HepG2 (cell line): ENCODE measurements around the gene SETD1A. TPM values are rescaled to one million over a fixed set of nuclear protein-coding genes. Genes with fewer than 3 reads are reported as not detected.
A peak's percentile ranks its signal among the peaks of the same experiment; 100 is the strongest.

Experiments
- BRD4 ChIP-seq: sonication (generic); formaldehyde crosslinking; IDR thresholded peaks from 2 replicates; pipeline ENCODE4 v1.4.0; 2020; ENCODE audit warnings: missing genetic modification reagents
- DNMT1 ChIP-seq: sonication (generic); formaldehyde crosslinking; IDR thresholded peaks from 2 replicates; pipeline ENCODE4 v1.5.1; 2020; ENCODE audit warnings: mild to moderate bottlenecking, missing genetic modification reagents
- FOXP4 ChIP-seq: sonication (generic); formaldehyde crosslinking; IDR thresholded peaks from 2 replicates; pipeline ENCODE4 v1.4.0; 2020; ENCODE audit warnings: missing genetic modification reagents
- HMG20A ChIP-seq: IDR thresholded peaks from 2 replicates; pipeline ENCODE4 v1.6.1; 2016; ENCODE audit warnings: borderline replicate concordance
- MAX ChIP-seq: IDR thresholded peaks from 2 replicates; pipeline ENCODE4 v1.6.1; 2012; ENCODE audit warnings: inconsistent platforms
- SP4 ChIP-seq: sonication (generic); formaldehyde crosslinking; IDR thresholded peaks from 2 replicates; pipeline ENCODE4 v1.8.1; 2023; ENCODE audit warnings: mild to moderate bottlenecking, missing genetic modification reagents
- SRSF9 ChIP-seq: fragments of 200-400 bp; formaldehyde crosslinking; IDR thresholded peaks from 2 replicates; pipeline ENCODE4 v1.6.1; 2018; ENCODE audit warnings: borderline replicate concordance, mild to moderate bottlenecking, low read depth, low read length; ENCODE audit not compliant: insufficient read depth, poor library complexity, severe bottlenecking
- ZFP90 ChIP-seq: sonication (generic); formaldehyde crosslinking; IDR thresholded peaks from 2 replicates; pipeline ENCODE4 v1.8.0; 2022; ENCODE audit warnings: missing genetic modification reagents, mild to moderate bottlenecking, inconsistent platforms, borderline replicate concordance
- ZNF235 ChIP-seq: sonication (generic); formaldehyde crosslinking; IDR thresholded peaks from 2 replicates; pipeline ENCODE4 v1.8.1; 2023; ENCODE audit warnings: mild to moderate bottlenecking, missing genetic modification reagents, borderline replicate concordance
- ZNF275 ChIP-seq: sonication (generic); formaldehyde crosslinking; IDR thresholded peaks from 2 replicates; pipeline ENCODE4 v1.8.0; 2022; ENCODE audit warnings: missing genetic modification reagents, mild to moderate bottlenecking, inconsistent platforms, borderline replicate concordance
- polyA plus RNA-seq, 8 experiments: library from polyadenylated mRNA; depleted of rRNA in 3 of 8; stranded (reverse) in 7 of 8; unstranded in 1 of 8; fragments of >200 nt; fragmentation: Illumina TruSeq in 4 of 8; extraction: Trizol in 4 of 8; gene quantifications; 2 replicates each; pipeline versions ENCODE4 v1.2.1 to v1.2.3, GENCODE V29; 2011 to 2016; ENCODE audit warnings: low read depth in 4 of 8, missing spikeins in 1 of 8, mixed read lengths in 1 of 8; ENCODE audit not compliant: insufficient read depth in 1 of 8
- total RNA-seq, 5 experiments: library from RNA; depleted of rRNA; stranded (reverse); fragments of >200 nt; fragmentation: Illumina TruSeq; extraction: Trizol; gene quantifications; 2 replicates each; pipeline ENCODE4 v1.2.3, GENCODE V29; 2016; ENCODE audit warnings: low read depth in 1 of 5
- TF ChIP-seq, protein P1 (sequence below): sonication (generic); formaldehyde crosslinking; IDR thresholded peaks from 2 replicates; pipeline ENCODE4 v1.4.0; 2020; ENCODE audit warnings: mild to moderate bottlenecking, missing genetic modification reagents, borderline replicate concordance
- TF ChIP-seq, protein P2 (sequence below): sonication (generic); formaldehyde crosslinking; IDR thresholded peaks from 2 replicates; pipeline ENCODE4 v1.4.0; 2020; ENCODE audit warnings: missing genetic modification reagents
- TF ChIP-seq, protein P3 (sequence below): sonication (generic); formaldehyde crosslinking; IDR thresholded peaks from 2 replicates; pipeline ENCODE4 v1.4.0; 2020; ENCODE audit warnings: missing genetic modification reagents
- TF ChIP-seq, protein P4 (sequence below): sonication (generic); formaldehyde crosslinking; IDR thresholded peaks from 2 replicates; pipeline ENCODE4 v1.8.1; 2023; ENCODE audit warnings: mild to moderate bottlenecking, moderate library complexity, missing genetic modification reagents
- TF ChIP-seq, protein P5 (sequence below): IDR thresholded peaks from 2 replicates; pipeline ENCODE4 v1.6.1; 2016; ENCODE audit warnings: mild to moderate bottlenecking, missing biosample characterization, missing genetic modification reagents
- TF ChIP-seq, protein P6 (sequence below): IDR thresholded peaks from 2 replicates; pipeline ENCODE4 v1.6.1; 2016; ENCODE audit warnings: low read depth, control low read depth

The SETD1A gene
- total and polyA plus RNA-seq, 2 of the 13 experiments (the other 11 are each of a cell fraction or from before 2014, with no cell fraction given), result 3.8 to 5.6 TPM

DNA sequence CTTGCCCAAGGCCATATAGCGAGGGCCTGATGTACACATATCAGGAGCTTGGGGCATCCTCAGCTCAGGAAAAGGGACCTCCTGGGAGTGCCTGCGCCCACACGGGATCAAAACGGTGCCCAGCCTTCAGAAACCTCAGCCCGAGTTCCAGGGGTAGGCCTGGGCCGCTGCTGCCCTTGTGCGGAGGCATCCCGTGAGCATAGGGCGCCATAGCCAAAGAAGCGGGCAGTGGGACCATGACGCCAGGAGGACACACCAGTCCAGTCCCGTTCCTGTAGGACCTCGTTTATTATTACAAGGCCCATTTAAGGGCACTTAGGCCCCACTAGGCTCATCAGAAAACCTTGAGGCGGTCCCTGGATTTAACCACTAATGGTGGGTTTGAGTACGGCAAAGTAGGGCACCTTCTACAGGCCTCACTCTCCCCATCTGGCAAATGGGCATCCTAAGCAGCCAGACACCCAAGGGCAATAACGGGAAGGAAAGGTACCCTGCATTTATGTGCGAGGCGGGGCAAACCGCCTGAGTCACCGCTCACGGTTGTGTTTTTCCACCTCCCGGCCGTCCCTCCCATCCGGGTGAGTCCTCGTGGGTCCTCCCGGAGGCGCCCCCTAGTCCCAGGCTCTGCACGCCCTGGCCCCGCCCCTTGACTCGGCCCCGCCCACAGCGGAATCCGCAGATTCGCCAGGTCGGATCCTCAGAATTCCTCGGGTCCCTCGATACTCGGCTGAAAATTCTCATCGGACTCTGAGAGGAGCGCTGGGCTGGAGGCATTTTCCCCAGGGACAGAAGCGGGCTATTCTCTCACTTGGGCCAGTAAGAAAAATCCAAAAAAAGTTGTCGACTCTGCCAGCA, 726 bp upstream of the SETD1A start (continued):
- TF ChIP-seq, protein P1, sequence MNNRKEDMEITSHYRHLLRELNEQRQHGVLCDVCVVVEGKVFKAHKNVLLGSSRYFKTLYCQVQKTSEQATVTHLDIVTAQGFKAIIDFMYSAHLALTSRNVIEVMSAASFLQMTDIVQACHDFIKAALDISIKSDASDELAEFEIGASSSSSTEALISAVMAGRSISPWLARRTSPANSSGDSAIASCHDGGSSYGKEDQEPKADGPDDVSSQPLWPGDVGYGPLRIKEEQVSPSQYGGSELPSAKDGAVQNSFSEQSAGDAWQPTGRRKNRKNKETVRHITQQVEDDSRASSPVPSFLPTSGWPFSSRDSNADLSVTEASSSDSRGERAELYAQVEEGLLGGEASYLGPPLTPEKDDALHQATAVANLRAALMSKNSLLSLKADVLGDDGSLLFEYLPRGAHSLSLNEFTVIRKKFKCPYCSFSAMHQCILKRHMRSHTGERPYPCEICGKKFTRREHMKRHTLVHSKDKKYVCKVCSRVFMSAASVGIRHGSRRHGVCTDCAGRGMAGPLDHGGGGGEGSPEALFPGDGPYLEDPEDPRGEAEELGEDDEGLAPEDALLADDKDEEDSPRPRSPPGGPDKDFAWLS, result peak; percentile 37; the same call in 1 of the 2 replicates
- TF ChIP-seq, protein P2, sequence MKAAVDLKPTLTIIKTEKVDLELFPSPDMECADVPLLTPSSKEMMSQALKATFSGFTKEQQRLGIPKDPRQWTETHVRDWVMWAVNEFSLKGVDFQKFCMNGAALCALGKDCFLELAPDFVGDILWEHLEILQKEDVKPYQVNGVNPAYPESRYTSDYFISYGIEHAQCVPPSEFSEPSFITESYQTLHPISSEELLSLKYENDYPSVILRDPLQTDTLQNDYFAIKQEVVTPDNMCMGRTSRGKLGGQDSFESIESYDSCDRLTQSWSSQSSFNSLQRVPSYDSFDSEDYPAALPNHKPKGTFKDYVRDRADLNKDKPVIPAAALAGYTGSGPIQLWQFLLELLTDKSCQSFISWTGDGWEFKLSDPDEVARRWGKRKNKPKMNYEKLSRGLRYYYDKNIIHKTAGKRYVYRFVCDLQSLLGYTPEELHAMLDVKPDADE (CRISPR knock-in tag), result peak; percentile 41; the same call in 1 of the 2 replicates
- TF ChIP-seq ZFP90 (CRISPR knock-in tag), result 0 out of 2 replicates have a peak, but pooled peaks have one; percentile 74
- peak; percentile 24; the same call in 1 of the 2 replicates for TF ChIP-seq ZNF235 (CRISPR knock-in tag)
- TF ChIP-seq, protein P3, sequence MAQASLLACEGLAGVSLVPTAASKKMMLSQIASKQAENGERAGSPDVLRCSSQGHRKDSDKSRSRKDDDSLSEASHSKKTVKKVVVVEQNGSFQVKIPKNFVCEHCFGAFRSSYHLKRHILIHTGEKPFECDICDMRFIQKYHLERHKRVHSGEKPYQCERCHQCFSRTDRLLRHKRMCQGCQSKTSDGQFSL (CRISPR knock-in tag), result peak; percentile 53; the same call in 1 of the 2 replicates
- TF ChIP-seq SRSF9, result no peak
- peak; percentile 66 for TF ChIP-seq MAX
- TF ChIP-seq SP4 (CRISPR knock-in tag), result no peak
- TF ChIP-seq BRD4, result peak; percentile 48; the same call in 1 of the 2 replicates
- 0 out of 2 replicates have a peak, but pooled peaks have one; percentile 46 for TF ChIP-seq DNMT1 (CRISPR knock-in tag)
- TF ChIP-seq, protein P4, sequence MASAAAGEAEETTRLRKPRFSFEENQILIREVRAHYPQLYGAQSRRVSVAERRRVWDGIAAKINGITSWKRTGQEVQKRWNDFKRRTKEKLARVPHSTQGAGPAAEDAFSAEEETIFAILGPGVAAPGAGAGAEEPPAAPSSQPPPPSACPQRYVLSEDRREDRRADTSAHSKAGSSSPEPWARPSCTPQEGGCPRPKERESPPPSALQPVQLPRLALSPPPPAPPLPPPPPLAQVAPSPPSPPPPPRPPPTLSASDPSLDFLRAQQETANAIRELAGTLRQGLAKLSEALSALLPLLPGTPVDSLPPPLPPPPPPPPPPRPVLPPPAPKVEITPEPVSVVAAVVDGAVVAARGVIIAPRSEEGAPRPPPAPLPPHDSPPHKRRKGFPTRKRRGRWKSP (CRISPR knock-in tag), result peak; percentile 24; the same call in 1 of the 2 replicates
- TF ChIP-seq, protein P5, sequence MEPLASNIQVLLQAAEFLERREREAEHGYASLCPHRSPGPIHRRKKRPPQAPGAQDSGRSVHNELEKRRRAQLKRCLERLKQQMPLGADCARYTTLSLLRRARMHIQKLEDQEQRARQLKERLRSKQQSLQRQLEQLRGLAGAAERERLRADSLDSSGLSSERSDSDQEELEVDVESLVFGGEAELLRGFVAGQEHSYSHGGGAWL, result no peak; the same call in 1 of the 2 replicates
- TF ChIP-seq HMG20A (CRISPR knock-in tag), result peak; percentile 17
- TF ChIP-seq, protein P6, sequence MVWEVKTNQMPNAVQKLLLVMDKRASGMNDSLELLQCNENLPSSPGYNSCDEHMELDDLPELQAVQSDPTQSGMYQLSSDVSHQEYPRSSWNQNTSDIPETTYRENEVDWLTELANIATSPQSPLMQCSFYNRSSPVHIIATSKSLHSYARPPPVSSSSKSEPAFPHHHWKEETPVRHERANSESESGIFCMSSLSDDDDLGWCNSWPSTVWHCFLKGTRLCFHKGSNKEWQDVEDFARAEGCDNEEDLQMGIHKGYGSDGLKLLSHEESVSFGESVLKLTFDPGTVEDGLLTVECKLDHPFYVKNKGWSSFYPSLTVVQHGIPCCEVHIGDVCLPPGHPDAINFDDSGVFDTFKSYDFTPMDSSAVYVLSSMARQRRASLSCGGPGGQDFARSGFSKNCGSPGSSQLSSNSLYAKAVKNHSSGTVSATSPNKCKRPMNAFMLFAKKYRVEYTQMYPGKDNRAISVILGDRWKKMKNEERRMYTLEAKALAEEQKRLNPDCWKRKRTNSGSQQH (CRISPR knock-in tag), result peak; percentile 27; the same call in 1 of the 2 replicates
- TF ChIP-seq ZNF275, result peak; percentile 77; the same call in 1 of the 2 replicates
- TF ChIP-seq FOXP4, result 0 out of 2 replicates have a peak, but pooled peaks have one; percentile 16
